Activated B cell treated with CpG ODN at 0.5 μM for 24 hours (primary cell): ENCODE data around the gene ATP5ME. TPM values are rescaled to one million over a fixed set of nuclear protein-coding genes. Genes with fewer than 3 reads are reported as not detected.

ENCODE experiments used
- ATAC-seq: fragments of 200-7000 bp; cut with Tn5 transposase; one replicate; pipeline ENCODE4 v1.10.0; 2021; ENCODE audit warnings: low read depth, mild to moderate bottlenecking, moderate library complexity
- CTCF ChIA-PET: fragments of 350-600 bp; sonication (Branson Sonifier 250); formaldehyde crosslinking; loops from one replicate; lab custom pipeline; 2021; ENCODE audit warnings: antibody characterized with exemption; lab: Charles Lee
- POLR2A ChIA-PET: fragments of 350-600 bp; sonication (Branson Sonifier 250); formaldehyde crosslinking; loops from one replicate; lab custom pipeline; 2021; ENCODE audit warnings: antibody characterized with exemption; lab: Charles Lee
- DNase-seq: peaks from one replicate; pipeline ENCODE4 v3.0.0; 2022
- H3K27ac Mint-ChIP-seq: one replicate; pipeline ENCODE4 v1.8.0; 2020; ENCODE audit warnings: mixed read lengths
- H3K27me3 Mint-ChIP-seq: one replicate; pipeline ENCODE4 v1.8.0; 2021; ENCODE audit warnings: mixed read lengths
- H3K36me3 Mint-ChIP-seq: one replicate; pipeline ENCODE4 v1.8.0; 2021; ENCODE audit warnings: low read depth, mixed read lengths
- H3K4me1 Mint-ChIP-seq: one replicate; pipeline ENCODE4 v1.8.0; 2021; ENCODE audit warnings: mixed read lengths
- H3K4me3 Mint-ChIP-seq: one replicate; pipeline ENCODE4 v1.8.0; 2020; ENCODE audit warnings: mild to moderate bottlenecking, mixed read lengths
- H3K9me3 Mint-ChIP-seq: one replicate; pipeline ENCODE4 v1.8.0; 2020; ENCODE audit warnings: mixed read lengths
- intact Hi-C: fragments of 100-400 bp; cut with micrococcal nuclease; formaldehyde crosslinking; loops from one replicate; pipeline ENCODE4 v1.15.1; 2024
- total RNA-seq: library from RNA; stranded (reverse); gene quantifications from 2 replicates; pipeline ENCODE4 v1.2.3, GENCODE V29; 2022
- TF ChIP-seq, protein P1 (sequence below): fragments of 200-600 bp; IDR thresholded peaks from one replicate; pipeline ENCODE4 v1.8.0; 2022; ENCODE audit warnings: antibody characterized with exemption, mild to moderate bottlenecking

ATP5ME gene
- total RNA-seq, 1 donor from 2014 or later = 152 TPM

DNA sequence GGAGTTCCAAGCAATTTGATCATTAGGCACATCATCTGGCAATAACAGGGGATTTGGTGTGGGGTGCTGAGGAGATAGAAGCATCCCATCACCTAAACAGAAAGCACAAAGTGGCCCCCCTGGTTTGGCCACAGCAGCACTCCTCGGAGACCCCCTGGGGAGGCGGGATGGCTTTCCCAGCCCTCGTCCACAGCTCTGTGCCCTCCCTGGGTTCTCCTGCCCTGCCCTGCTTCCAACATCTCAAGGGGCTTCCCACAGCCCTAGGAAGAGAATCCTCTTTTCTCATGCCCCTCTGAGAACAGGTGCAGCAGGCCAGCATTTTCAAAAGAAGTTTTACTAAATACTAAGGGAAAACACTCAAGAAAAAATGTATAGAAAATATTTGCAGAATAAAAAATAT is 12.8 kb downstream of the ATP5ME start:
- H3K4me1 Mint-ChIP-seq = peaks cover 14% of the 10 kb centered on the region
- H3K27ac Mint-ChIP-seq = no peak overlapping the region
- no peaks in the 10 kb centered on the region for H3K27me3 Mint-ChIP-seq
- TF ChIP-seq, protein P1, sequence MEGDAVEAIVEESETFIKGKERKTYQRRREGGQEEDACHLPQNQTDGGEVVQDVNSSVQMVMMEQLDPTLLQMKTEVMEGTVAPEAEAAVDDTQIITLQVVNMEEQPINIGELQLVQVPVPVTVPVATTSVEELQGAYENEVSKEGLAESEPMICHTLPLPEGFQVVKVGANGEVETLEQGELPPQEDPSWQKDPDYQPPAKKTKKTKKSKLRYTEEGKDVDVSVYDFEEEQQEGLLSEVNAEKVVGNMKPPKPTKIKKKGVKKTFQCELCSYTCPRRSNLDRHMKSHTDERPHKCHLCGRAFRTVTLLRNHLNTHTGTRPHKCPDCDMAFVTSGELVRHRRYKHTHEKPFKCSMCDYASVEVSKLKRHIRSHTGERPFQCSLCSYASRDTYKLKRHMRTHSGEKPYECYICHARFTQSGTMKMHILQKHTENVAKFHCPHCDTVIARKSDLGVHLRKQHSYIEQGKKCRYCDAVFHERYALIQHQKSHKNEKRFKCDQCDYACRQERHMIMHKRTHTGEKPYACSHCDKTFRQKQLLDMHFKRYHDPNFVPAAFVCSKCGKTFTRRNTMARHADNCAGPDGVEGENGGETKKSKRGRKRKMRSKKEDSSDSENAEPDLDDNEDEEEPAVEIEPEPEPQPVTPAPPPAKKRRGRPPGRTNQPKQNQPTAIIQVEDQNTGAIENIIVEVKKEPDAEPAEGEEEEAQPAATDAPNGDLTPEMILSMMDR = no peak
- DNase-seq (no peak), ATAC-seq (no peak)
- no peak overlapping the region for H3K4me3 Mint-ChIP-seq
- peaks cover 13% of the 10 kb centered on the region for H3K36me3 Mint-ChIP-seq
- CTCF ChIA-PET = no interaction called here
- H3K9me3 Mint-ChIP-seq = no peaks in the 10 kb centered on the region
- POLR2A ChIA-PET = interaction anchor here (0.7 kb wide), 1 partner anchor 14 kb away, joined by 3 read pairs; no protein-coding TSS in a partner anchor
- intact Hi-C loops = loop anchor here (5.0 kb wide), 1 partner anchor 164 kb away; the partner anchor contains the start of genes PIGG and ZNF721

DNA sequence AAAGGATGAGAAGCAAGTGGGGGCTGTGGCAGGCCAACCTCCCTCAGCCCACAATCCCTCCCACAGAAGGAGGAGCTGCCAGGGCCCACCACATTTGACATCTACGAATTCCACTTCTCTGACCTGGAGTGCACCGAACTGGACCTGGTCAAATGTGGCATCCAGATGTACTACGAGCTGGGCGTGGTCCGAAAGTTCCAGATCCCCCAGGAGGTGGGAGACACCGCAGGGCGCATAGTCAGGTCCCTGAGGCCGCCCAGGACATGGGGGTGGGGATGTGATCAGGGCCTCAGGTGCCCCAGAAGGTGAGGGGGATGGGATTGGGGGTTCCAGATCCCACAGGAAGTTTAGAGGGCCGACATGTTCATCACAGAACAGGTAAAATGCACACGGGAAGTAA is 13.7 kb downstream of the ATP5ME start:
- Mint-ChIP-seq H3K27me3 (no peaks in the 10 kb centered on the region), H3K27ac (no peak overlapping the region), H3K36me3 (peaks cover 13% of the 10 kb centered on the region), H3K4me1 (peaks cover 13% of the 10 kb centered on the region), H3K4me3 (no peak overlapping the region), H3K9me3 (no peaks in the 10 kb centered on the region)
- ATAC-seq (no peak), DNase-seq (no peak)
- ChIA-PET CTCF (no interaction called here), POLR2A (no interaction called here)
- intact Hi-C loops = loop anchor here (5.0 kb wide), 1 partner anchor 163 kb away; the partner anchor contains the start of genes PIGG and ZNF721
- TF ChIP-seq, protein P1 = no peak

DNA sequence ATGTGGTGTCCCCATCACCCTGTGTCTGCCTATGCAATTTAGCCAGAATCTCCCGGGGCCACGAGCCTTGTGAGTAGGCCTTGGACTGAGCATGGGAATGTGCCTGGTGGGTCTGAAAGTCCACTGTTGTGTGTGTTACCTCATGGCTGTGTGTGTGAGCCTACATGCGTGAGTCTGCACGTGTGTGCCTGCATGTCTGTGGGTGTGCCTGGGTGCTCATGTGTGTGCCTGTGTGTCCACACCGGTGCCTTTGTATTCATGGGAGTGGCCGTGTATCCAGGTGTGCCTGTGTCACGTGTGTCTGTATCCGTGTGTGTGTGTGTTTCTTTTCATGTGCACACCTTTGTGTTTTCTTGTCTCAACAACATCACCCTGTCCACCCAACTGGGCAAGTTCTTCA is 14.2 kb downstream of the ATP5ME start:
- H3K4me3 Mint-ChIP-seq = no peak overlapping the region
- DNase-seq = no peak
- H3K27ac Mint-ChIP-seq = no peak overlapping the region
- H3K36me3 Mint-ChIP-seq = peaks cover 13% of the 10 kb centered on the region
- ChIA-PET CTCF (no interaction called here), POLR2A (no interaction called here)
- TF ChIP-seq, protein P1 = no peak
- H3K4me1 Mint-ChIP-seq = peaks cover 10% of the 10 kb centered on the region
- H3K9me3 Mint-ChIP-seq = no peaks in the 10 kb centered on the region
- intact Hi-C loops = loop anchor here (5.0 kb wide), 1 partner anchor 163 kb away; the partner anchor contains the start of genes PIGG and ZNF721
- no peak for ATAC-seq
- no peaks in the 10 kb centered on the region for H3K27me3 Mint-ChIP-seq

DNA sequence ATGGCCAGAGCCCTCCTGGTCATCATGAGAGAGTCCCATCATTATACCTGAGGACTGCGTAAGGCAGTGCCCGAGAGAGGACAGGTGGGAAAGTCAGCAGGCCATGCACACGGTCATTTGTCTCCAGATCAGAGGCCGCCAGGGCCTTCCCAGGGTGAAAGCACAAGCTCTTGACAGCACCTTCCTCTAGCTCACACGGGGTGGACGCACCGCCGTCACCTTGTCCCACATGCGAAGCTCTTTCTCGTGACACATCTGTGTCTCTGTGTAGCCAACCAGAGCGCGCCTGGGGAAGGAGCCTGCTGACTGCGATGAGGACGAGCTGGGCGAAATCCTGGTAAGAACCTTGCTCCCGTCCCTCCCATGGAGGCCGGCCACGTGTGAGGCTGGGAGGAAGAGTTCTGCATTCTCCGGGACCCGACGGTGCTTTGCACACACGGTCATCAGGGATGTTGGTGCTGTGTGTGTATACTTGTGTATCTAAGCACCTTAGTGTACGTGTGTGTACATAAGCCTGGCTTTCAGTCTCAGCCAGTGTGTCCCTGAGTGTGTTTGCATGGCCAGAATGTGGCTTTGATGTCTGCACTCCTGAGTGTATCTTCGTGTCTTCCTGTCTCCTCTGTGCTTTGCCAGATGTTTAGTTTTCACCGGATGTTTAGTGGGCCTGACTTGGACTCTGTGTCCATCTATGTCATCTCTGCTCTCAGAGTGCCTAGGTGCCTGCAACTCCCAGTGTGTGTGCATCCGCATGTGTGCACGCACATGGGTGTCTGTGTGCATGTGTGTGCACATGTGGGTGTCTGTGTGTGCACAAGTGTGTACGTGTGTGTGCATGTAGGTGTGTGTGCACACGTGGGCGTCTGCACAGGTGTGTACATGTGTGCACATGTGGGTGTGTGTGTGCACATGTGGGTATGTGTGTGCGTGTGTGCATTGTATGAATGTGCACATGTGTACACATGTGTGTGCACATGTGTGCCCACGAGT is 15.1 kb downstream of the ATP5ME start:
- TF ChIP-seq, protein P1 = no peak
- ChIA-PET CTCF (no interaction called here), POLR2A (no interaction called here)
- no peaks in the 10 kb centered on the region for H3K27me3 Mint-ChIP-seq
- no peak overlapping the region for H3K27ac Mint-ChIP-seq
- H3K36me3 Mint-ChIP-seq = peaks cover 13% of the 10 kb centered on the region
- peaks cover 5% of the 10 kb centered on the region for H3K4me1 Mint-ChIP-seq
- intact Hi-C loops = no loop called here
- DNase-seq = no peak
- no peak for ATAC-seq
- H3K9me3 Mint-ChIP-seq = no peaks in the 10 kb centered on the region
- H3K4me3 Mint-ChIP-seq = no peak overlapping the region
